Pancreas (tissue), 10 donors: ENCODE results near the gene RYK. TPM values are rescaled to one million over a fixed set of nuclear protein-coding genes. Genes with fewer than 3 reads are reported as not detected.

Source experiments
- ATAC-seq, 4 donors: fragments of 200-7000 bp; cut with Tn5 transposase; one replicate each; pipeline versions ENCODE4 v1.8.0 to v1.9.1; 2020; ENCODE audit warnings: mild to moderate bottlenecking in 4 of 4, moderate library complexity in 4 of 4
- DNase-seq, 6 donors: peaks; one replicate each; pipeline ENCODE4 v3.0.0-alpha.2; 2020
- FAIRE-seq: peaks from 2 replicates; lab custom pipeline; 2012; peaks lifted over from hg19 to GRCh38; lab: Jason Lieb, UNC
- H3K27ac ChIP-seq, 4 donors: fragments of 200-600 bp; sonication (generic); 1 replicate in 3 of 4; 2 replicates in 1 of 4; pipeline versions ENCODE4 v1.5.0 to v1.8.0; 2020
- H3K27me3 ChIP-seq, 4 donors: fragments of 200-600 bp; one replicate each; pipeline ENCODE4 v1.8.0; 2021
- H3K36me3 ChIP-seq, 3 donors: fragments of 200-600 bp; sonication (generic) in 1 of 3; one replicate each; pipeline versions ENCODE4 v1.5.0 to v1.8.0; 2020 to 2021
- H3K4me1 ChIP-seq, 3 donors: fragments of 200-600 bp; one replicate each; pipeline ENCODE4 v1.8.0; 2021
- H3K4me3 ChIP-seq, 4 donors: fragments of 200-600 bp; sonication (generic) in 2 of 4; one replicate each; pipeline versions ENCODE4 v1.5.0 to v1.8.0; 2020 to 2021
- H3K9me3 ChIP-seq, 4 donors: fragments of 200-600 bp; one replicate each; pipeline ENCODE4 v1.8.0; 2021
- WGBS, 2 donors: extraction: QIAGEN DNeasy Blood & Tissue Kit; methylation state at CpG; one replicate each; pipeline ENCODE4 v1.1.7; 2013; 5-methylcytosine and 5-hydroxymethylcytosine counted together
- intact Hi-C, 3 donors: fragments of 100-400 bp; cut with DNase I; formaldehyde crosslinking; loops; one replicate each; pipeline versions ENCODE4 v1.11.1 to v1.14.2; 2022
- polyA plus RNA-seq, 2 donors: library from polyadenylated mRNA; stranded (reverse); fragments of 200-250 nt; gene quantifications; one replicate each; pipeline ENCODE4 v1.2.3, GENCODE V29; 2013
- total RNA-seq, 6 donors: library from RNA; stranded (reverse); fragmentation: NEBNext Ultra II Directional in 4 of 6; extraction: Animal tissue kit (Norgen Biotek cat#: 25700) in 4 of 6; gene quantifications; one replicate each; pipeline versions ENCODE4 v1.2.1 to v1.2.4, GENCODE V29; 2021 to 2023
- TF ChIP-seq, protein P1 (sequence below), 4 donors: fragments of 200-600 bp; sonication (generic) in 3 of 4; IDR thresholded peaks; one replicate each; pipeline versions ENCODE4 v1.5.0 to v1.8.0; 2021; ENCODE audit warnings: antibody characterized with exemption in 4 of 4
- donor health status: healthy with polysubstance abuse.
- donor health status: DM: no; HTN: no; CAD: no; lungs with moderate emphysema.
- donor health status: DM: no; HTN: no; CAD: no.
- donor health status: control.
- donor health status: control.
- donor health status: Bipolar disorder and iron deficiency.
- donor health status: DM: yes; HTN: yes; CAD: no.
- donor health status: DM: no; HTN: no; CAD: no.
- donor health status: DM: no; HTN: no; CAD: no.
- donor health status: DM: yes; HTN: yes; CAD: no.

The RYK gene
- total and polyA plus RNA-seq, 8 donors: 13.8 to 31.9 (median 20.5) TPM

DNA sequence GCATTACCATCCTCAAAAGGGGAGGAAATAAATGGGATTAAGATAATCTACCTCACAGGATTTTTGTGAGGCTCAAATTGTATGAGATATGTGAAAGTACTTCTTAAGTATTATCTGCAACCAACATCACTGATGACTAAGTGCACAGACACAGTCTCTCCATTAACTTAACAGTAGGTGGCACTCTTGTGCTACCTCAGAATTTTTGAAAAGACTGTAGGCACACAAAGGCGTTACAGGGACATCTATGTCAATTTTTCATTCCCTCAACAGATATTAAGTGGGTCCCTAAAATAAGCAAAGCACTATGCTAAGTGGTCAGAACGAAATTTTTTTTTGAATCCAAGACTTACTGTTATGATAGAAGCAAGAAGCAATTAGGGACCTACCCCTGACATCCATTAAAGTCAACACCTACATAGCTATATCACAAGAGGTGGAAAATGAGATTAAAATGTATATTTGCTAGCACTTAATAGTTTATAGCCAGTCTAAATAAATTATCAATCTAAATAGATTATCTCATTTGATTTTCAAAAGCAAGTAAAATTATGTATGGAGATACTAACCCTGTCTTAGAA, 52.9 kb downstream of the RYK start:
- peaks cover 0 to 7% (median 3%) of the 10 kb centered on the region in 3 donors for H3K36me3 ChIP-seq
- H3K27me3 ChIP-seq: no peaks in the 10 kb centered on the region
- ATAC-seq: peak; percentile 77 to 94 (median 88)
- 8 to 12% methylated on average over 2 of the region's 2 CpGs for WGBS, 2 donors
- H3K4me1 ChIP-seq: no peaks in the 10 kb centered on the region
- peak; percentile 76 for FAIRE-seq
- DNase-seq: no peak
- intact Hi-C loops: no loop called here
- TF ChIP-seq, protein P1, sequence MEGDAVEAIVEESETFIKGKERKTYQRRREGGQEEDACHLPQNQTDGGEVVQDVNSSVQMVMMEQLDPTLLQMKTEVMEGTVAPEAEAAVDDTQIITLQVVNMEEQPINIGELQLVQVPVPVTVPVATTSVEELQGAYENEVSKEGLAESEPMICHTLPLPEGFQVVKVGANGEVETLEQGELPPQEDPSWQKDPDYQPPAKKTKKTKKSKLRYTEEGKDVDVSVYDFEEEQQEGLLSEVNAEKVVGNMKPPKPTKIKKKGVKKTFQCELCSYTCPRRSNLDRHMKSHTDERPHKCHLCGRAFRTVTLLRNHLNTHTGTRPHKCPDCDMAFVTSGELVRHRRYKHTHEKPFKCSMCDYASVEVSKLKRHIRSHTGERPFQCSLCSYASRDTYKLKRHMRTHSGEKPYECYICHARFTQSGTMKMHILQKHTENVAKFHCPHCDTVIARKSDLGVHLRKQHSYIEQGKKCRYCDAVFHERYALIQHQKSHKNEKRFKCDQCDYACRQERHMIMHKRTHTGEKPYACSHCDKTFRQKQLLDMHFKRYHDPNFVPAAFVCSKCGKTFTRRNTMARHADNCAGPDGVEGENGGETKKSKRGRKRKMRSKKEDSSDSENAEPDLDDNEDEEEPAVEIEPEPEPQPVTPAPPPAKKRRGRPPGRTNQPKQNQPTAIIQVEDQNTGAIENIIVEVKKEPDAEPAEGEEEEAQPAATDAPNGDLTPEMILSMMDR (IDR thresholded peaks at IDR 0.05): peak; percentile 27 to 52 (median 46)
- H3K4me3 ChIP-seq: no peak overlapping the region
- no peaks in the 10 kb centered on the region for H3K9me3 ChIP-seq
- H3K27ac ChIP-seq: no peak overlapping the region

DNA sequence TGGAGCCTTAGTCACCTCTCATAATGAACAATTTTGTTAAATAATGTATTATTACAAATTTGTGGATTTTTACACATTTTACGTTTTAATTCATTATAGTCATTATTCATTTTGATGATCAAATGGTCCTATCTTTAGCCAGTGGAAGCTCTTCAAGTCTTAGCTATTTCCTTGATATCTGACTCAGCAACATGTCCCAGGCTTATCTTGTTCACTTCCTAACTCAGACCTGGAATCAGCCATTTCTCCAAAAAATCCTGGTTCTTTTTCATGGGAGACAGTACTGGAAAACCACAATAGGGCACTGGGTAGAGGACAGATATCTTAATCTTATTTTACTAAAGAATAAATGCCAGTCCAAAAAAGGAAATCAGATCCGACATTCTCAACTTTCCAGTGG, 56.4 kb downstream of the RYK start:
- intact Hi-C loops: no loop called here
- Histone ChIP-seq H3K4me1 (no peaks in the 10 kb centered on the region), H3K27me3 (no peaks in the 10 kb centered on the region), H3K36me3 (peaks cover 0 to under 1% (median 0%) of the 10 kb centered on the region in 3 donors), H3K4me3 (no peak overlapping the region), H3K9me3 (no peaks in the 10 kb centered on the region), H3K27ac (no peak overlapping the region)
- TF ChIP-seq, protein P1 (IDR thresholded peaks at IDR 0.05): no peak
- ATAC-seq: no peak
- FAIRE-seq: no peak
- no peak for DNase-seq
- 83 to 87% methylated on average over 2 of the region's 2 CpGs for WGBS, 2 donors

DNA sequence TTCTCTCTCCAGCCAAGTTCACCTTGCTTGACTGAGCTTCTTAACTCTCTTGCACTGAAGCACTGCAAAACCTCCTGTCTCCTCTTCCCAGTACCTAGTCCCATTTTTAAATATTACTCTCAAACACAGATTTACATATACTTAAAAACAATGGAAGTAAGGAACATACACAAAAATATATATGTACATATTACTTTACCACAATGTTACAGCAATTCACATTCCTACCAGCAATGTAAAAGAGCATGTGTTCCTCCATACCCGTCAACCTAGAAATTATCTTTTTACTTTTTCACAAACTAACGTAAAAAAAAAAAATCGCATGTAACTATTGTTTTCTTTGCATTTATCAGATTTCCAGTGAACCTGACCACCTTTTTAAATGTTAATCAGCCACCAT, 60.4 kb downstream of the RYK start:
- no peak for ATAC-seq
- intact Hi-C loops: no loop called here
- Histone ChIP-seq H3K36me3 (peaks cover 0 to 6% (median 0%) of the 10 kb centered on the region in 3 donors), H3K27ac (no peak overlapping the region), H3K4me3 (no peak overlapping the region), H3K27me3 (no peaks in the 10 kb centered on the region), H3K4me1 (no peaks in the 10 kb centered on the region), H3K9me3 (no peaks in the 10 kb centered on the region)
- WGBS, 2 donors: 77 to 82% methylated on average over 3 of the region's 3 CpGs
- no peak for DNase-seq
- FAIRE-seq: no peak
- TF ChIP-seq, protein P1 (IDR thresholded peaks at IDR 0.05): no peak

DNA sequence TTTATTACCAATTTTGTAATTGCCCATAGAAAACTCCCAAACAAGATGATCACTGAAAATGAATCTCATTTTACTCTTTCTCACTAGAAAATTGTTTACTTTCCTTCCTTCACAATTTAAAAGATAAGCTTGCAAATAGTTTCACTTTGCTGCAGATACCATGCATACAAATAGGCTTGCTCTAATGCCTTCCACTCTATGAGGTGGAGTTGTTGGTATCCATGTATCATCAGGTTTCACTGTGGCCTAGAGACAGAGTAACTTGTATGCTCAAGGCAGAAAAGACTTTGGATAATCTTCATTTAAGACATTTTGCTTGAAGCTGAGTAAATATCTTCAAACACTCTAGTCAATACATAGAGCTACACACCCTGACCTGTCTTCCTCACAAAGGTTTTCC, 60.8 kb downstream of the RYK start:
- H3K36me3 ChIP-seq: peaks cover 0 to 6% (median 0%) of the 10 kb centered on the region in 3 donors
- no peak overlapping the region for H3K27ac ChIP-seq
- H3K9me3 ChIP-seq: no peaks in the 10 kb centered on the region
- no peak overlapping the region for H3K4me3 ChIP-seq
- no peaks in the 10 kb centered on the region for H3K4me1 ChIP-seq
- TF ChIP-seq, protein P1 (IDR thresholded peaks at IDR 0.05): no peak
- no peak for FAIRE-seq
- DNase-seq: no peak
- H3K27me3 ChIP-seq: no peaks in the 10 kb centered on the region
- ATAC-seq: no peak
- intact Hi-C loops: no loop called here

DNA sequence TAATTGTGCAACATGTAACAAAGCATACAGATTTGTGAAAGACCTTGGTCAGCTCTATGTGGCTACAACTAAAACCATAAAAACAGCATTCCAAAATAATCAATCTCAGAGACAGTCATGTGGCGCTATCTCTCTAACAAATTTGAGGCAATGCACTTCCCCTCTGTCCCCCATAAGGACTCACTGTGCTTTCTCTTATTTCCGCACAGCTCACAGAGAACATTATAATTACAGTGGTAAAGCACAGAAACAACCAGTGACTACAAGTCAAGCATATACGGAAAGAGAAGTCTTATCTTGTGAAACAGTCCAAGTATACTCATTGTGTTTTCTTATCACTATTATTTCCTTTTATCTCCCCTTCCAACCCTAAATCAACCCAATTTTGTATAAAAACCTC, 64.3 kb downstream of the RYK start:
- FAIRE-seq (no peak), ATAC-seq (no peak), DNase-seq (no peak)
- Histone ChIP-seq H3K27me3 (no peaks in the 10 kb centered on the region), H3K4me3 (no peak overlapping the region), H3K36me3 (peaks cover 0 to 19% (median 0%) of the 10 kb centered on the region in 3 donors), H3K4me1 (no peaks in the 10 kb centered on the region), H3K27ac (no peak overlapping the region), H3K9me3 (no peaks in the 10 kb centered on the region)
- WGBS, 2 donors: 79 to 80% methylated on average over 3 of the region's 3 CpGs
- TF ChIP-seq, protein P1 (IDR thresholded peaks at IDR 0.05): no peak
- intact Hi-C loops: no loop called here
